Psoas muscle (tissue), 8 donors: ENCODE data around the gene KCNJ2. TPM values are rescaled to one million over a fixed set of nuclear protein-coding genes. Genes with fewer than 3 reads are reported as not detected.

Source experiments
- ATAC-seq, 4 donors: fragments of 200-7000 bp; cut with Tn5 transposase; one replicate each; pipeline ENCODE4 v1.9.1; 2020; ENCODE audit warnings: moderate library complexity in 3 of 4, mild to moderate bottlenecking in 2 of 4
- DNase-seq, 2 donors: peaks; one replicate each; pipeline ENCODE4 v3.0.0-alpha.2; 2020
- H3K27ac ChIP-seq: fragments of 200-600 bp; one replicate; pipeline ENCODE4 v1.8.0; 2022
- H3K27me3 ChIP-seq, 3 donors: fragments of 200-600 bp in 1 of 3; one replicate each; pipeline versions ENCODE4 v1.6.1 to v1.8.0; 2013 to 2022; ENCODE audit warnings: low read length in 2 of 3, mild to moderate bottlenecking in 2 of 3, moderate library complexity in 1 of 3; ENCODE audit not compliant: insufficient read depth in 3 of 3
- H3K36me3 ChIP-seq, 2 donors: fragments of 200-600 bp in 1 of 2; one replicate each; pipeline versions ENCODE4 v1.6.1 to v1.8.0; 2013 to 2022; ENCODE audit warnings: low read depth in 1 of 2, mild to moderate bottlenecking in 1 of 2, moderate library complexity in 1 of 2; ENCODE audit not compliant: insufficient read depth in 1 of 2
- H3K4me1 ChIP-seq: fragments of 200-600 bp; one replicate; pipeline ENCODE4 v1.8.0; 2022
- H3K4me3 ChIP-seq: fragments of 200-600 bp; one replicate; pipeline ENCODE4 v1.8.0; 2022; ENCODE audit warnings: mild to moderate bottlenecking
- H3K9me3 ChIP-seq: fragments of 200-600 bp; one replicate; pipeline ENCODE4 v1.8.0; 2022
- WGBS, 3 donors: extraction: QIAGEN DNeasy Blood & Tissue Kit; methylation state at CpG; one replicate each; pipeline versions ENCODE4 v1.1.6 to v1.1.7; 2013; 5-methylcytosine and 5-hydroxymethylcytosine counted together
- intact Hi-C, 2 donors: fragments of 100-400 bp; cut with DNase I; formaldehyde crosslinking; loops; one replicate each; pipeline versions ENCODE4 v1.11.0 to v1.14.2; 2022
- polyA plus RNA-seq, 3 donors: library from polyadenylated mRNA; stranded (reverse); fragments of 200-250 nt; gene quantifications; one replicate each; pipeline ENCODE4 v1.2.3, GENCODE V29; 2013
- total RNA-seq, 4 donors: library from RNA; stranded (reverse); fragmentation: NEBNext Ultra II Directional in 2 of 4; extraction: Animal tissue kit (Norgen Biotek cat#: 25700) in 2 of 4; gene quantifications; one replicate each; pipeline versions ENCODE4 v1.2.1 to v1.2.4, GENCODE V29; 2021 to 2023
- TF ChIP-seq, protein P1 (sequence below): fragments of 200-600 bp; IDR thresholded peaks from one replicate; pipeline ENCODE4 v1.8.0; 2022; ENCODE audit warnings: antibody characterized with exemption
- donor health status: healthy with polysubstance abuse.
- donor health status: DM: no; HTN: no; CAD: no; lungs with moderate emphysema.
- donor health status: Bipolar disorder and iron deficiency.
- donor health status: healthy.
- donor health status: DM: yes; HTN: yes; CAD: no.
- donor health status: DM: no; HTN: no; CAD: no.
- donor health status: DM: no; HTN: no; CAD: no.
- donor health status: DM: yes; HTN: yes; CAD: no.

Gene KCNJ2
- total and polyA plus RNA-seq, 7 donors: 0.33 to 17.7 (median 7.9) TPM

DNA sequence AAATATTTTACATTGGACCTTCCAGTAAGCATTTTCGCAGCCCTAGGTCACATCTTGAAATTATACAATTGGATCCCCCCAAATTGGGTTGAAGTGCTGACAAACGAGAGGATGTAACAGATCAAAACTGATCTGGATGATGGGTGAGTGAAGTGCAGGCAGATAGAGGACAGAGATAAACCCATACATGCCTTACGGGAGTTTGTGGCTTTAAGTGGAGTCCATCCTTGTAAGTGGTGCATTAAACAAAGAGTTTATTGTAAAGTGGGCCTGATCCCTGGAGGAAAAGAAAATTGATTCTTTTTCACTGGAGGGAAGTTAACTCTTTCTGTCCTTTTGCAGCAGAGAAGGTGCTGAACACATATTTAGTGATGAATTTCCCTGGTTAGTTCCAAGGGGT lies 39.0 kb upstream of the KCNJ2 start:
- Histone ChIP-seq H3K9me3 (no peaks in the 10 kb centered on the region), H3K36me3 (no peaks in the 10 kb centered on the region), H3K4me1 (peaks cover 13% of the 10 kb centered on the region), H3K4me3 (no peak overlapping the region), H3K27me3 (no peaks in the 10 kb centered on the region), H3K27ac (no peak overlapping the region)
- DNase-seq (no peak), ATAC-seq (no peak)
- WGBS, 3 donors: 80 to 87% (median 80%) methylated on average over 3 of the region's 3 CpGs
- TF ChIP-seq, protein P1, sequence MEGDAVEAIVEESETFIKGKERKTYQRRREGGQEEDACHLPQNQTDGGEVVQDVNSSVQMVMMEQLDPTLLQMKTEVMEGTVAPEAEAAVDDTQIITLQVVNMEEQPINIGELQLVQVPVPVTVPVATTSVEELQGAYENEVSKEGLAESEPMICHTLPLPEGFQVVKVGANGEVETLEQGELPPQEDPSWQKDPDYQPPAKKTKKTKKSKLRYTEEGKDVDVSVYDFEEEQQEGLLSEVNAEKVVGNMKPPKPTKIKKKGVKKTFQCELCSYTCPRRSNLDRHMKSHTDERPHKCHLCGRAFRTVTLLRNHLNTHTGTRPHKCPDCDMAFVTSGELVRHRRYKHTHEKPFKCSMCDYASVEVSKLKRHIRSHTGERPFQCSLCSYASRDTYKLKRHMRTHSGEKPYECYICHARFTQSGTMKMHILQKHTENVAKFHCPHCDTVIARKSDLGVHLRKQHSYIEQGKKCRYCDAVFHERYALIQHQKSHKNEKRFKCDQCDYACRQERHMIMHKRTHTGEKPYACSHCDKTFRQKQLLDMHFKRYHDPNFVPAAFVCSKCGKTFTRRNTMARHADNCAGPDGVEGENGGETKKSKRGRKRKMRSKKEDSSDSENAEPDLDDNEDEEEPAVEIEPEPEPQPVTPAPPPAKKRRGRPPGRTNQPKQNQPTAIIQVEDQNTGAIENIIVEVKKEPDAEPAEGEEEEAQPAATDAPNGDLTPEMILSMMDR: no peak
- intact Hi-C loops: no loop called here

DNA sequence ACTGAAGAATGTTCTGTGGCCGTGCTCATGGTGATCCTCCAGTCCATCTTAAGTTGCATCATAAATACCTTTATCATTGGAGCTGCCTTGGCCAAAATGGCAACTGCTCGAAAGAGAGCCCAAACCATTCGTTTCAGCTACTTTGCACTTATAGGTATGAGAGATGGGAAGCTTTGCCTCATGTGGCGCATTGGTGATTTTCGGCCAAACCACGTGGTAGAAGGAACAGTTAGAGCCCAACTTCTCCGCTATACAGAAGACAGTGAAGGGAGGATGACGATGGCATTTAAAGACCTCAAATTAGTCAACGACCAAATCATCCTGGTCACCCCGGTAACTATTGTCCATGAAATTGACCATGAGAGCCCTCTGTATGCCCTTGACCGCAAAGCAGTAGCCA lies 36.8 kb upstream of the KCNJ2 start:
- DNase-seq: no peak
- Histone ChIP-seq H3K36me3 (no peaks in the 10 kb centered on the region), H3K27me3 (no peaks in the 10 kb centered on the region), H3K4me3 (no peak overlapping the region), H3K4me1 (peaks cover 22% of the 10 kb centered on the region), H3K27ac (no peak overlapping the region), H3K9me3 (no peaks in the 10 kb centered on the region)
- no peak for ATAC-seq
- TF ChIP-seq, protein P1: no peak
- intact Hi-C loops: no loop called here
- 95 to 97% (median 96%) methylated on average over 11 of the region's 11 CpGs for WGBS, 3 donors

DNA sequence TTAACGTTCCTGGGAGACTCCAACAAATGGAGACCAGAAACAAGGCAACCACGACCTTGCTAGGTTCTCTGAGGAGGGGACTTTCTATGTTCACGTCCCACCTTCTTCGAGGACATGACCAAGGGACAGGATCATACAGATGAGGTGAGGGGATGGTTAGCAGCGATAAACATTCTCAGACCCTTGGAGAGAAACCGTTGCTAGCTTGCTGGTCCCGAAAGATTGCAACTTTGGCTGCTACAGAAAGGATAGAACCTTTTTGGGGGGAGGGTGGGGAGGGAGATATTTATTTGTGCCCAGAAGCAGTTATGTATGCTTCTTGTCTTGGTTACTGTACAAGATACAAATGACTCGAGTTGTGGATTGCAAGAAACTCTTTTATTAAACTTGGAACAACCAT lies 35.3 kb upstream of the KCNJ2 start:
- TF ChIP-seq, protein P1: no peak
- Histone ChIP-seq H3K4me3 (no peak overlapping the region), H3K9me3 (no peaks in the 10 kb centered on the region), H3K36me3 (no peaks in the 10 kb centered on the region), H3K27me3 (no peaks in the 10 kb centered on the region), H3K27ac (no peak overlapping the region), H3K4me1 (peaks cover 32% of the 10 kb centered on the region)
- DNase-seq (no peak), ATAC-seq (no peak)
- intact Hi-C loops: no loop called here
- 76 to 86% (median 82%) methylated on average over 8 of the region's 8 CpGs for WGBS, 3 donors

DNA sequence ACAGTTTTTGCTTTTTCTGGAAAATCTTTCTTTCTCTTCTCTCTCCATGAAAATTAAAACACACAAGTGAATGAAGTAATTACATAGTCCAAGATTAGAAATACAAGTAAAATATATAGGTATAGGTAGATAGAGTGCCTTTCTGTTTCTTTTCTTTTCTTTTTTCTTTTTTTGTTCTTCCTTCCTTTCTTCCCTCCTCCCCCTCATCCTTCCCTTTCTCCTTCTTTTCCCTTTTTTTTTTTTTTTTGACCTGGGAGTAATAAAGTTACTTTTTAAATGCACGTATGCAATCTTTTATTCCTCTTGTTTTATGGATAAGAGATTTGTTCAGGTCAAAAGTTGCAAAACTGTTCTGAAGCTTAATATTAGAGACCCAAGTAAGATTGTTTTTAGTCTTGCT lies 34.6 kb upstream of the KCNJ2 start:
- TF ChIP-seq, protein P1: no peak
- Histone ChIP-seq H3K36me3 (no peaks in the 10 kb centered on the region), H3K4me3 (no peak overlapping the region), H3K4me1 (peaks cover 32% of the 10 kb centered on the region), H3K9me3 (no peaks in the 10 kb centered on the region), H3K27ac (no peak overlapping the region), H3K27me3 (no peaks in the 10 kb centered on the region)
- WGBS, 3 donors: 88 to 98% (median 94%) methylated on average over 1 of the region's 1 CpG
- intact Hi-C loops: no loop called here
- no peak for ATAC-seq
- no peak for DNase-seq

DNA sequence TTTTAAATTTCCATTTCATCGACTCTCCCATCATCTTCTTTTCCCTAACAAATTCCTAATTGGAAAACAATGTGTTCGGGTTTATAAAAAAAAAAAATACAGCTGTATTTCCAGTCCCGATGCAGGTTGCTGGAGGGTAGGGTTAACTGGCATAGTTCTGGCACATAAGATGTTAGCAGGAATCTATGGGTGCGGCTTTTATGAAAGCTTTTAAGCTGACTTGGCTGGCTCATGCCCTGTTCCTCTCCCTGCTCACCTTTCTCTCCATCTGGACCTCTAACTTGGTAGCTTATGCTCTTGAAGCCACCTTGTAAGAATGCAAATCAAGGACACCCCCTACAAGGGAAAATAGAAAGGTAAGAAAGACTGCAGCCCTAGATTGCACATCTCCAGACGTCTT lies 33.2 kb upstream of the KCNJ2 start:
- ATAC-seq: no peak
- WGBS, 3 donors: 64 to 68% (median 68%) methylated on average over 5 of the region's 5 CpGs
- intact Hi-C loops: no loop called here
- Histone ChIP-seq H3K4me3 (no peak overlapping the region), H3K36me3 (no peaks in the 10 kb centered on the region), H3K27ac (peak overlapping the region; percentile 99), H3K27me3 (no peaks in the 10 kb centered on the region), H3K9me3 (no peaks in the 10 kb centered on the region), H3K4me1 (peaks cover 20% of the 10 kb centered on the region)
- TF ChIP-seq, protein P1: no peak
- no peak for DNase-seq
